Measurements from ENCODE around the gene COG5.

The COG5 gene

GRCh38 chr7:107505997-107506673 lies 57.6 kb downstream of the COG5 start:
- DNase-seq (ENCODE audit: low read depth in 1 of 2, low spot score in 1 of 2): no peak

- no peak for DNase-seq (ENCODE audit: low read depth in 1 of 2, low spot score in 1 of 2)
Observed at GRCh38 chr7:107505362-107505761, 58.4 kb downstream of the COG5 start.

GRCh38 chr7:107503687-107504086 lies 60.0 kb downstream of the COG5 start:
- DNase-seq (ENCODE audit: low read depth in 1 of 2, low spot score in 1 of 2): no peak

GRCh38 chr7:107502797-107503196 lies 60.9 kb downstream of the COG5 start:
- DNase-seq (ENCODE audit: low read depth in 1 of 2, low spot score in 1 of 2): no peak

GRCh38 chr7:107502154-107502553 lies 61.6 kb downstream of the COG5 start:
- DNase-seq (ENCODE audit: low read depth in 1 of 2, low spot score in 1 of 2): no peak

- DNase-seq (ENCODE audit: low read depth in 1 of 2, low spot score in 1 of 2): no peak
Observed at GRCh38 chr7:107501593-107501992, 62.1 kb downstream of the COG5 start.

- DNase-seq (ENCODE audit: low read depth in 1 of 2, low spot score in 1 of 2): no peak
Observed at GRCh38 chr7:107499731-107500130, 64.0 kb downstream of the COG5 start.

GRCh38 chr7:107495516-107495915 lies 68.2 kb downstream of the COG5 start:
- DNase-seq (ENCODE audit: low read depth in 1 of 2, low spot score in 1 of 2): no peak

GRCh38 chr7:107494884-107495283 lies 68.8 kb downstream of the COG5 start:
- no peak for DNase-seq (ENCODE audit: low read depth in 1 of 2, low spot score in 1 of 2)

GRCh38 chr7:107494315-107494751 lies 69.4 kb downstream of the COG5 start:
- no peak for DNase-seq (ENCODE audit: low read depth in 1 of 2, low spot score in 1 of 2)

GRCh38 chr7:107492875-107493274 lies 70.8 kb downstream of the COG5 start:
- DNase-seq (ENCODE audit: low read depth in 1 of 2, low spot score in 1 of 2): no peak

GRCh38 chr7:107486041-107486440 lies 77.7 kb downstream of the COG5 start:
- DNase-seq (ENCODE audit: low read depth in 1 of 2, low spot score in 1 of 2): no peak

- DNase-seq (ENCODE audit: low read depth in 1 of 2, low spot score in 1 of 2): no peak
Observed at GRCh38 chr7:107482571-107482970, 81.1 kb downstream of the COG5 start.

GRCh38 chr7:107480932-107481331 lies 82.8 kb downstream of the COG5 start:
- no peak for DNase-seq (ENCODE audit: low read depth in 1 of 2, low spot score in 1 of 2)

GRCh38 chr7:107479303-107479702 lies 84.4 kb downstream of the COG5 start:
- DNase-seq (ENCODE audit: low read depth in 1 of 2, low spot score in 1 of 2): no peak

GRCh38 chr7:107474104-107474521 lies 89.6 kb downstream of the COG5 start:
- no peak for DNase-seq (ENCODE audit: low read depth in 1 of 2, low spot score in 1 of 2)

- no peak for DNase-seq (ENCODE audit: low read depth in 1 of 2, low spot score in 1 of 2)
Observed at GRCh38 chr7:107472116-107472515, 91.6 kb downstream of the COG5 start.

GRCh38 chr7:107471292-107472070 lies 92.2 kb downstream of the COG5 start:
- no peak for DNase-seq (ENCODE audit: low read depth in 1 of 2, low spot score in 1 of 2)

GRCh38 chr7:107469929-107470328 lies 93.8 kb downstream of the COG5 start, which contains the start of gene GPR22:
Gene GPR22, plus strand, starts transcription at chr7:107470057. Its CDS starts 4,004 bp downstream, at chr7:107474061.
- DNase-seq (ENCODE audit: low read depth in 1 of 2, low spot score in 1 of 2): no peak

- no peak for DNase-seq (ENCODE audit: low read depth in 1 of 2, low spot score in 1 of 2)
Observed at GRCh38 chr7:107468824-107469223, 94.9 kb downstream of the COG5 start.

GRCh38 chr7:107467972-107468371 lies 95.7 kb downstream of the COG5 start:
- DNase-seq (ENCODE audit: low read depth in 1 of 2, low spot score in 1 of 2): no peak

GRCh38 chr7:107464666-107465226 lies 99.0 kb downstream of the COG5 start:
- DNase-seq (ENCODE audit: low read depth in 1 of 2, low spot score in 1 of 2): no peak

All from stimulated activated CD4-positive, alpha-beta T cell treated with anti-CD3 and anti-CD28 coated beads, Interleukin-15, amount 100 ng/mL, for 1 hour (primary cell).